Choroid plexus epithelial cell (primary cell): Measurements from ENCODE around the gene EXOC6.

Experiments used
- DNase-seq: peaks from one replicate; pipeline ENCODE4 v3.0.0-alpha.2; 2010; ENCODE audit warnings: low read depth
- H3K4me3 ChIP-seq: 2 replicates; pipeline ENCODE4 v1.5.1; 2011; ENCODE audit warnings: low read depth, mild to moderate bottlenecking, control low read depth, low read length, moderate library complexity
- TF ChIP-seq, protein P1 (sequence below): conservative IDR thresholded peaks from 2 replicates; pipeline ENCODE4 v1.5.1; 2011; ENCODE audit warnings: low read depth, mild to moderate bottlenecking, control low read depth, inconsistent platforms, low read length, moderate library complexity

Gene EXOC6

DNA sequence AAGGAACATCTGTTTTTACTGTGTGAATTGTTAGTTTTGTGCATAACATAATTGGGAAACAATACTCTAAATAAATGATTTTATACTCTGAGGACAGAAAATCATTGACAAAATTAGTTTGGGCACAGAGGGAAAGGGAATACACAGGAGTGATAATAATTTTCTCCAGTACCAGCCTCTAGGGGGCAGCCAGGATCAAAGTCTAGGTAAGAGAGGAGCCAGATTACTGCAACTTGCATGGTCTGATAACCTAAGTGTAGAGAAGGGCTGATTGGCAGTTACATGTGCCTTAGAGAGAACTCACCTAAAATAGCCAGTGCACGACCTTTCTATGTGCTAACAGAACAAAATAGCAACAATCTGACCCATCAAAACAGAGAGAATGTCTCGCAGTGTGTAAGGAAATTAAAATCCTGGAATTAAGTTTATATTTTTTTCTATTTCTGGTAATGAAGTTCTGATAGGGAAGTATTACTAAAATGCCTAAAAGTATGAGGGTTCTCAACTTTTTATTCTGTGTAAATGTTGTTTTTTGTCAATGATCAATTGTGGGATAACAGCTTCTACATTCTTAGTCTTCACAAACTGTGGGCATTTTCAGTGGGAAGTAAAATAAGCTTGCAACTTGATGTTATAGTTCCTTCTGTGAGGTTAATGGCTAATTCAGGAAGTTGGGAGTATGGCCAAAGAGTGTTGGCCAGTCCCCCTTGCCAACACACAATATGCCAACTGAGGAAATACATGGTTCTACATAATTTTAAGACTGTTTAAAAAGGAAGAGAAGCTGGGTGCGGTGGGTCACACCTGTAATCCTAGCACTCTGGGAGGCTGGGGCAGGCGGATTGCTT lies 66.4 kb downstream of the EXOC6 start:
- TF ChIP-seq, protein P1, sequence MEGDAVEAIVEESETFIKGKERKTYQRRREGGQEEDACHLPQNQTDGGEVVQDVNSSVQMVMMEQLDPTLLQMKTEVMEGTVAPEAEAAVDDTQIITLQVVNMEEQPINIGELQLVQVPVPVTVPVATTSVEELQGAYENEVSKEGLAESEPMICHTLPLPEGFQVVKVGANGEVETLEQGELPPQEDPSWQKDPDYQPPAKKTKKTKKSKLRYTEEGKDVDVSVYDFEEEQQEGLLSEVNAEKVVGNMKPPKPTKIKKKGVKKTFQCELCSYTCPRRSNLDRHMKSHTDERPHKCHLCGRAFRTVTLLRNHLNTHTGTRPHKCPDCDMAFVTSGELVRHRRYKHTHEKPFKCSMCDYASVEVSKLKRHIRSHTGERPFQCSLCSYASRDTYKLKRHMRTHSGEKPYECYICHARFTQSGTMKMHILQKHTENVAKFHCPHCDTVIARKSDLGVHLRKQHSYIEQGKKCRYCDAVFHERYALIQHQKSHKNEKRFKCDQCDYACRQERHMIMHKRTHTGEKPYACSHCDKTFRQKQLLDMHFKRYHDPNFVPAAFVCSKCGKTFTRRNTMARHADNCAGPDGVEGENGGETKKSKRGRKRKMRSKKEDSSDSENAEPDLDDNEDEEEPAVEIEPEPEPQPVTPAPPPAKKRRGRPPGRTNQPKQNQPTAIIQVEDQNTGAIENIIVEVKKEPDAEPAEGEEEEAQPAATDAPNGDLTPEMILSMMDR: peak; percentile 84
- H3K4me3 ChIP-seq: no peak overlapping the region
- DNase-seq: peak; percentile 69

DNA sequence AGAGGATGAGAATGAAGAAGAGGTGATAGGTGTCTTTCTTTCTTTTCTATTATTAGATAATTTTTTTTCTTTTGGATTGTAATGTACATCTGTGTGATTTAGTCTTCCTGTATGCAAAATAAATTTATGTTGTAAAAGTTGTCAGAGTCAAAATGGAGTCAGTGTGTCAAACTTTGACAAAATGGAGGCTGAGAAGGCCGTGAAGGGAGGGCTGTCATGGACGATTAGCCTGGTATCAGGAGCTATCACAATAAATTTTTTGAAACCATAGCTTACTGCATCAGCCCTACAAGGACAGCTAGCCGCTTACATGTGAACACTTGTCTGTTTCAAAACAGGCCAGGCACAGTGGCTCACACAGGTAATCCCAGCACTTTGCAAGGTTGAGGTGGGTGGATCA lies 67.6 kb downstream of the EXOC6 start:
- TF ChIP-seq, protein P1: no peak
- H3K4me3 ChIP-seq: no peak overlapping the region
- no peak for DNase-seq

DNA sequence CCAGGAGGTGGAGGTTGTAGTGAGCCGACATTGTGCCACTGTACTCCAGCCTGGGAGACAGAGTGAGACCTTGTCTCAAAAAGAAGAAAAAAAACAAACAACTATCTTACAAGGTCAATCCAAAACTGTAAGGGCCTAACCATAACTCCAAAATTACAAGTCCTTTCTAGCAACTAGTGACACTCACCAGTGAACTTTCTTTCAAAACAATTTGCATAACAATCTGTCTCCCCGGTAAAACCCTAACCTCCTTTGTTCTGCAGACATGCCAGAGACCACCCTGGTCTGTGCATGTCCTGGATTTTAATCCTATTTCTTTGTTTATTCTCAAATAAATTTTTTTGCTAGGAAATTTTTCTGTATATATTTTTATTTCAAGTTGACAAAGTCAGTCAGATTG lies 68.1 kb downstream of the EXOC6 start:
- TF ChIP-seq, protein P1: no peak
- no peak overlapping the region for H3K4me3 ChIP-seq
- DNase-seq: no peak

DNA sequence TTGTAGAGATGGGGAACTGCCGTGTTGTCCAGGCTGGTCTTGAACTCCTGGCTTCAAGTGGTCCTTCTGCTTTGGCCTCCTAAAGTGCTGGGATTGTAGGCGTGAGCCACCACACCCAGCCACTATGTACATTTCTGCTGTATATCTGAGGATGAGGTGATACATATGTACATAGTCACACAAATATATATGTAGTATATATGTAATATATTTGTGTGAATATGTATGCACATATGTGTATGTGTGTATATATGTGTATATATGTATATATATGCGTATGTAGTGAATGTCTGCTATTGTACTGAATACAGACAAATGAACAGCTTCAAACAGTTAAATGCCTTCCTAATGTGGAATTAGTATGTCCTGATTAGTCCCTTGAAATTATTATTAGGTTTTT lies 70.3 kb downstream of the EXOC6 start:
- no peak overlapping the region for H3K4me3 ChIP-seq
- no peak for DNase-seq
- TF ChIP-seq, protein P1: no peak

DNA sequence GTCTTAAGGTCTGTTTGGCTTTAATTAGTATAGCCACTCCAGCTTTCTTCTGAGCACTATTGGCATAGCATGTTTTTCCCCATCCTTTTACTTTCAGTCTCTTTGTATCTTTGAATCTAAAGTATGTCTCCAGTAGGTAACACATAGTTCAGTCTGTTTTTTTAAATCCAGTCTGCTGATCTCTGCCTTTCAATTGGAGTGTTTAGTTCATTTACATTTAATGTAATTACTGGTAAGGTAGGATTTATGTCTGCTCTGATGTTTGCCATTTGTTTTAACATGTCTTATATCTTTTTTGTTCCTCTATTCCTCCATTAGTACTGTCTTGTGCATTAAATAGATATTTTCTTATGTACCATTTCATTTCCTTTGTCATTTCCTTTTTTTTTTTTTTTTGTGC lies 72.5 kb downstream of the EXOC6 start:
- TF ChIP-seq, protein P1: no peak
- H3K4me3 ChIP-seq: no peak overlapping the region
- DNase-seq: no peak

DNA sequence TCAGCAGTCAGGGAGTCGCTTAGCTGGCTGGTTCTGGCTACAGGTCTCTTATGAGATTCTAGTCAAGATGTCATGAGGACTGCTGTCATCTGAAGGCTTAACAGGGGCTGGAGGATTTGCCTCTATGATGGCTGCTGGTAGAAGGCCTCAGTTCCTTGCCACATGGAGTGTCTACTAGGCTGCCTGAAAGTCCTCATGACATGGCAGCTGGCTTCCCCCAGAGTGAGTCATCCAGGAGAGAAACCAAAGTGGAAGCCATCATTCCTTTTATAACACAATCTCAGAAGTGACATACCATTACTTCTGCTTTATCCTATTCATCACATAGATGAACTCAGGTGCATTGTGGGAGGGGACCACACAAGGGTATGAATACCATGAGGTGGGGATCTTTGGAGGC lies 75.1 kb downstream of the EXOC6 start:
- TF ChIP-seq, protein P1: no peak
- DNase-seq: peak; percentile 9
- no peak overlapping the region for H3K4me3 ChIP-seq

DNA sequence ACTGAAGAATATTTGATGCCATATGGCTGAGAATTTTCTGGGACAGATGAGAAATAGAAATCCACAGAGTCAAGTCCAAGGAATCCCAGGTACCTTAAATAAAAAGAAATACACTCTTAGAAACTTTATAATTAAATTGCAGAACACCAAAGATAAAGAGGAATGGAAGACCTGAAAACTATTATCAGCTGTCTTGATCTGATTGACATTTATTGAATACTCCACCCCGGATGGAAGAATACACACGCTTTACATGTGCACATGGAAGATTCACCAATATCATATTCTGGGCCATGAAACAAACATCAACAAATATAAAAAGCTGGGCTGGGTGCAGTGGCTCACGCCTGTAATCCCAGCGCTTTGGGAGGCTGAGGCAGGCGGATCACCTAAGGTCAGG lies 81.6 kb downstream of the EXOC6 start:
- TF ChIP-seq, protein P1: no peak

More for the DNA sequence above, 81.6 kb downstream of the EXOC6 start:
- no peak for DNase-seq
- no peak overlapping the region for H3K4me3 ChIP-seq
